ENCODE results near the gene RPS2. TPM values are rescaled to one million over a fixed set of nuclear protein-coding genes. Genes with fewer than 3 reads are reported as not detected.

RPS2 gene
- total RNA-seq, 2 donors from 2014 or later = 782 to 1,247 TPM

GRCh38 chr16:1981398-1981836, 16.8 kb upstream of the RPS2 start, which contains the start of gene NOXO1:
Gene NOXO1, minus strand, starts transcription at chr16:1981469. Its CDS starts 290 bp downstream, at chr16:1981179.
- Histone ChIP-seq H3K4me1 (peaks cover 0 to 42% of the 10 kb centered on the region in 2 donors), H3K27ac (no peak within 1 kb of the TSS), H3K36me3 (peaks cover 33% of the 10 kb centered on the region), H3K27me3 (peaks cover 7 to 9% of the 10 kb centered on the region in 2 donors), H3K9me3 (no peaks in the 10 kb centered on the region), H3K4me3 (no peak within 1 kb of the TSS)
- DNase-seq (ENCODE audit: low spot score) = no peak
- no peak for TF ChIP-seq CTCF (IDR thresholded peaks at IDR 0.05)

GRCh38 chr16:1980770-1981087, 16.1 kb upstream of the RPS2 start:
- Histone ChIP-seq H3K36me3 (peaks cover 33% of the 10 kb centered on the region), H3K4me1 (peaks cover 0 to 42% of the 10 kb centered on the region in 2 donors), H3K27ac (no peak overlapping the region), H3K4me3 (no peak overlapping the region), H3K27me3 (peaks cover 7 to 9% of the 10 kb centered on the region in 2 donors), H3K9me3 (no peaks in the 10 kb centered on the region)
- TF ChIP-seq CTCF (IDR thresholded peaks at IDR 0.05) = no peak
- DNase-seq (ENCODE audit: low spot score) = no peak

- no peak for DNase-seq (ENCODE audit: low spot score)
- H3K4me3 ChIP-seq = no peak overlapping the region
- no peak for TF ChIP-seq CTCF (IDR thresholded peaks at IDR 0.05)
- peaks cover 35% of the 10 kb centered on the region for H3K36me3 ChIP-seq
- H3K9me3 ChIP-seq = no peaks in the 10 kb centered on the region
- H3K27ac ChIP-seq = no peak overlapping the region
- H3K4me1 ChIP-seq = peaks cover 0 to 40% of the 10 kb centered on the region in 2 donors
- peaks cover 7 to 9% of the 10 kb centered on the region in 2 donors for H3K27me3 ChIP-seq
These were observed 15.6 kb upstream of the RPS2 start for GRCh38 chr16:1980030-1980769.

GRCh38 chr16:1979271-1980029, 14.8 kb upstream of the RPS2 start:
- DNase-seq (ENCODE audit: low spot score) = no peak
- Histone ChIP-seq H3K9me3 (no peaks in the 10 kb centered on the region), H3K4me1 (peaks cover 0 to 32% of the 10 kb centered on the region in 2 donors), H3K36me3 (peaks cover 43% of the 10 kb centered on the region), H3K27ac (no peak overlapping the region), H3K27me3 (peaks cover 7 to 9% of the 10 kb centered on the region in 2 donors), H3K4me3 (no peak overlapping the region)
- TF ChIP-seq CTCF (IDR thresholded peaks at IDR 0.05) = no peak

GRCh38 chr16:1978476-1979120, 14.0 kb upstream of the RPS2 start:
- Histone ChIP-seq H3K4me1 (peaks cover 0 to 31% of the 10 kb centered on the region in 2 donors), H3K36me3 (peaks cover 47% of the 10 kb centered on the region), H3K27ac (no peak overlapping the region), H3K4me3 (no peak overlapping the region), H3K9me3 (no peaks in the 10 kb centered on the region), H3K27me3 (peaks cover 7 to 9% of the 10 kb centered on the region in 2 donors)
- no peak for TF ChIP-seq CTCF (IDR thresholded peaks at IDR 0.05)
- no peak for DNase-seq (ENCODE audit: low spot score)
